ENCODE measurements around the gene ULK4. TPM values are rescaled to one million over a fixed set of nuclear protein-coding genes. Genes with fewer than 3 reads are reported as not detected.
"Not testable (repeated sequence)": the region's sequence is repeated elsewhere in the genome, so short reads cannot be mapped to it uniquely, and the experiment has no call there.

The ULK4 gene
- total RNA-seq, 1 donor from 2014 or later = 18.6 TPM

GRCh38 chr3:41715376-41715775, 246.5 kb downstream of the ULK4 start:
- Mint-ChIP-seq H3K9me3 (no peaks in the 10 kb centered on the region), H3K27me3 (no peaks in the 10 kb centered on the region), H3K4me3 (no peak overlapping the region), H3K27ac (no peak overlapping the region), H3K4me1 (no peaks in the 10 kb centered on the region), H3K36me3 (ENCODE audit: low read depth) (no peaks in the 10 kb centered on the region)
- TF ChIP-seq CTCF (IDR thresholded peaks at IDR 0.05) = no peak
- POLR2A ChIA-PET = no interaction called here
- CTCF ChIA-PET = no interaction called here
- no peak for DNase-seq
- ATAC-seq (ENCODE audit: low read depth) = no peak
- intact Hi-C loops (cut with micrococcal nuclease) = loop anchor here (5.0 kb wide), 1 partner anchor 1133 kb away; no protein-coding TSS in a partner anchor

- no peak overlapping the region for H3K27ac Mint-ChIP-seq
- CTCF ChIA-PET = no interaction called here
- H3K36me3 Mint-ChIP-seq (ENCODE audit: low read depth) = no peaks in the 10 kb centered on the region
- no peak for DNase-seq
- H3K4me3 Mint-ChIP-seq = no peak overlapping the region
- ATAC-seq (ENCODE audit: low read depth) = no peak
- intact Hi-C loops (cut with micrococcal nuclease) = no loop called here
- TF ChIP-seq CTCF (IDR thresholded peaks at IDR 0.05) = no peak
- no peaks in the 10 kb centered on the region for H3K27me3 Mint-ChIP-seq
- POLR2A ChIA-PET = no interaction called here
- no peaks in the 10 kb centered on the region for H3K4me1 Mint-ChIP-seq
- no peaks in the 10 kb centered on the region for H3K9me3 Mint-ChIP-seq
These were observed 250.3 kb downstream of the ULK4 start for GRCh38 chr3:41711651-41712050.

- intact Hi-C loops (cut with micrococcal nuclease) = no loop called here
- Mint-ChIP-seq H3K27ac (no peak overlapping the region), H3K9me3 (no peaks in the 10 kb centered on the region), H3K4me1 (no peaks in the 10 kb centered on the region), H3K4me3 (no peak overlapping the region), H3K27me3 (no peaks in the 10 kb centered on the region), H3K36me3 (ENCODE audit: low read depth) (no peaks in the 10 kb centered on the region)
- ATAC-seq (ENCODE audit: low read depth) (no peak), DNase-seq (no peak)
- TF ChIP-seq CTCF (IDR thresholded peaks at IDR 0.05) = no peak
- ChIA-PET POLR2A (interaction anchor here (0.7 kb wide), 1 partner anchor 32 kb away, joined by 7 read pairs; no protein-coding TSS in a partner anchor), CTCF (no interaction called here)
These were observed 251.1 kb downstream of the ULK4 start for GRCh38 chr3:41710646-41711388.

GRCh38 chr3:41709213-41709612, 252.7 kb downstream of the ULK4 start:
- H3K4me1 Mint-ChIP-seq; H3K27me3 Mint-ChIP-seq; H3K9me3 Mint-ChIP-seq; H3K36me3 Mint-ChIP-seq (ENCODE audit: low read depth); intact Hi-C loops (cut with micrococcal nuclease); POLR2A ChIA-PET; CTCF ChIA-PET; DNase-seq; H3K27ac Mint-ChIP-seq; ATAC-seq (ENCODE audit: low read depth); H3K4me3 Mint-ChIP-seq: not testable (repeated sequence)

GRCh38 chr3:41708176-41708575, 253.7 kb downstream of the ULK4 start:
- Mint-ChIP-seq H3K36me3 (ENCODE audit: low read depth) (no peaks in the 10 kb centered on the region), H3K4me1 (no peaks in the 10 kb centered on the region), H3K27ac (no peak overlapping the region), H3K9me3 (no peaks in the 10 kb centered on the region), H3K4me3 (no peak overlapping the region), H3K27me3 (no peaks in the 10 kb centered on the region)
- intact Hi-C loops (cut with micrococcal nuclease) = no loop called here
- ChIA-PET POLR2A (no interaction called here), CTCF (no interaction called here)
- TF ChIP-seq CTCF (IDR thresholded peaks at IDR 0.05) = no peak
- ATAC-seq (ENCODE audit: low read depth) (no peak), DNase-seq (no peak)

GRCh38 chr3:41705893-41706292, 256.0 kb downstream of the ULK4 start:
- no peak for ATAC-seq (ENCODE audit: low read depth)
- no peak for DNase-seq
- Mint-ChIP-seq H3K9me3 (no peaks in the 10 kb centered on the region), H3K27me3 (no peaks in the 10 kb centered on the region), H3K27ac (no peak overlapping the region), H3K4me3 (no peak overlapping the region), H3K36me3 (ENCODE audit: low read depth) (peaks cover 2% of the 10 kb centered on the region), H3K4me1 (no peaks in the 10 kb centered on the region)
- intact Hi-C loops (cut with micrococcal nuclease) = no loop called here
- TF ChIP-seq CTCF (IDR thresholded peaks at IDR 0.05) = no peak
- ChIA-PET CTCF (no interaction called here), POLR2A (no interaction called here)
